ENCODE measurements around the gene NUTM2F.
A peak's percentile ranks its signal among the peaks of the same experiment; 100 is the strongest.
"Not testable (repeated sequence)": the region's sequence is repeated elsewhere in the genome, so short reads cannot be mapped to it uniquely, and the experiment has no call there.

The NUTM2F gene, protein sequence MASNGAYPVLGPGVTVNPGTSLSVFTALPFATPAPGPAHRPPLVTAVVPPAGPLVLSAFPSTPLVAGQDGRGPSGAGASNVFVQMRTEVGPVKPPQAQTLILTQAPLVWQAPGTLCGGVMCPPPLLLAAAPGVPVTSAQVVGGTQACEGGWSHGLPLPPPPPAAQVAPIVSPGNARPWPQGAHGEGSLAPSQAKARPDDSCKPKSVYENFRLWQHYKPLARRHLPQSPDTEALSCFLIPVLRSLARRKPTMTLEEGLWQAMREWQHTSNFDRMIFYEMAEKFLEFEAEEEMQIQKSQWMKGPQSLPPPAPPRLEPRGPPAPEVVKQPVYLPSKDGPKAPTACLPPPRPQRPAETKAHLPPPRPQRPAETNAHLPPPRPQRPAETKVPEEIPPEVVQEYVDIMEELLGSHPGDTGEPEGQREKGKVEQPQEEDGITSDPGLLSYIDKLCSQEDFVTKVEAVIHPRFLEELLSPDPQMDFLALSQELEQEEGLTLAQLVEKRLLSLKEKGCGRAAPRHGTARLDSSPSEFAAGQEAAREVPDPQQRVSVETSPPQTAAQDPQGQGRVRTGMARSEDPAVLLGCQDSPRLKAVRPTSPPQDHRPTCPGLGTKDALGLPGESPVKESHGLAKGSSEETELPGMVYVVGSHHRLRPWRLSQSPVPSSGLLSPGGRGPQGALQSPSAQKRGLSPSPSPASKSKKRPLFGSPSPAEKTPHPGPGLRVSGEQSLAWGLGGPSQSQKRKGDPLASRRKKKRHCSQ

DNA sequence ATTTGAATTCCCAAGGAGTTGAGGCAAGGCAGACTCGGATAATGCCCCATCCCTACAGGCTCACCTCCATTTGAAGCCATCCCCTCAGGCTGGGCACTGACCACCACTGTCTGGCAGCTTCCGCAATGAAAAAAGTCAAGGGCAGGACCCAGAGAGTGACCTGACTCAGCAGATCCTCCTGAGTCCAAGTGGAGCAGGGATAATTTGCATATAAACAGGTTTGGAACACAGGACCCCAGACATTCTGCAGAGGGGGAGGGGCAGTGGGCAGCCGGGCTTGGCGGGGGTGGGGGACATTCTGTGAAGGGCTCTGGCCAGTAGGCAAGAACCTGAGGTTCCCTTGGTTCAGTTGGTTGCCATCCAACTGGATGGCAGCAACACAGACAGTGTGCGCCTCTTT lies at the start of gene NUTM2F:
Gene NUTM2F (minus strand): TSS at position 101 of the 400 bp plus-strand sequence. CDS start 21 bp downstream, at position 80.
- DNase-seq, result not testable (repeated sequence)

DNA sequence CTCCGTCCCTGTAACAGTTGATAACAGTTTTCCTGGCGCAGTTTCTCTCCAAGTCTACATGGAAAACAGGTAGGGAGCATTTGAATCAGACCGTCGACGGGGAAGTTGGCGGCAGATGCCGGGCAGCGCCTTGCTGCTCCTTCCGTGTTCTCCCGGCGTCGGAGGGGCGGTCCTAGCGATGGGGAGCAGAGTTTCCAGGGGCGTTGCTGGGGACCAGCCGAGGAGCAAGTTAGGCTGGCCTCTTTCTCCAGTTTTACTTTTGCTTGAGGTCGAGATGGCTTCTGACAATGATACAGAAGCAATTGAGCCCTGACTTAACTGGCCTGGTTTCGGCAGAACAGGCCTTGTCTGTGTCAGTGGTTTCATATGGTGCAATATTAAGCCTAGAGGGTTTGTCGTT lies 46.8 kb upstream of the NUTM2F start:
- DNase-seq, result not testable (repeated sequence)

DNA sequence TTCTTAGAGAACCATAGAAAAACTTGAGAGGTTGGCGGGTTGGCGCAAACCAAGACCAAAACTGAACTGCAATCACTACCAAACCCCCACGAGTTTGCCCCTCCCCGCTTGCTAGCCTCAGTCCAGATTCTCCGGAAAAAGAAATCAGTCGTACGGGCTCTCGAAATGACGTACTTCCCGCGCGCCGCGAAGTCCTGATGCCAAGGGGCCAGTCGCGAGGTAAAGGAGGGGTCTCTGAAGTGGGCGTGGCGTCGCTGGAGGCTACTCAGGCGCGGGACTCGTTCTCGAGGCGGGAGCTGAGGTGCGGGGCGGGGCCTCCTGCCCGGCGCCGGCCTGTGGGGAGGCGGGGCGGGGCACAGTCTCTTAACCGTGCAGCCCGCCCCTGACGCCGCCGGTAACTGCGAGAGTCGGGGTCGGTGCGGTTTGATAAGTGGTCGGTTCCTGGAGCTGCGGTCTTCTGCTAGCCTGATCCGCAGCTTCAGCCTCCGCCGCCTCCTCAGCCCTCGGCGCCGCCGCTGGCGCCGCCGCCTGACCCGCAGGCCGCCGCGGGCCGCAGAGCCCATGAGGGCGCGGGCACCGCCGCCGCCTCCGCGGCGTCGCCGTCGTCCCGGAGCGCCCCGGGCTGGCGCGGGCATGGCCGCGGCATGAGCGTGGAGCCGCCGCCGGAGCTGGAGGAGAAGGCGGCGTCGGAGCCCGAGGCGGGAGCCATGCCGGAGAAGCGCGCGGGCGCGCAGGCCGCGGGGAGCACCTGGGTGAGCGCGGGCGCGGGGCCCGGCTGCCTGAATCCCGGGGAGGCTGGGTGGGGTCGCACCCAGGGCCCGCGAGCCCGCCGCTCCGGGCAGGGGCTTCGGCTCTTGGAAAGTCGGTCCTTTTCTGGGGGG lies 46.0 kb upstream of the NUTM2F start:
- DNase-seq, result peak; percentile 89

DNA sequence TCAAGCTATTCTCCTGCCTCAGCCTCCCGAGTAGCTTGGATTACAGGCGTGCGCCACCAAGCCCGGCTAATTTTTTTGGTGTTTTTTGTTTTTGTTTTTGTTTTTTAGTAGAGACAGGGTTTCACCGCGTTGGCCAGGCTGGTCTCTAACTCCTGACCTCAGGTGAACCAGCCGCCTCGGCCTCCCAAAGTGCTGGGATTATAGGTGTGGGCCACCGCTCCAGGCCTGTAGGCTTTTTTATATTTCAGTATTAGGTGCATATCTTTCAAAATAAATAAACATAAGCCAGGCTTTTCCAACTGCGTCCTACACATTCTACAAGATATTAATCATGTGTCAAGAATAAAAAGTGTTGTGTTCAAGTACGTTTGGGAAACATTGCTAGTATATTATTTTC lies 45.3 kb upstream of the NUTM2F start:
- not testable (repeated sequence) for DNase-seq

DNA sequence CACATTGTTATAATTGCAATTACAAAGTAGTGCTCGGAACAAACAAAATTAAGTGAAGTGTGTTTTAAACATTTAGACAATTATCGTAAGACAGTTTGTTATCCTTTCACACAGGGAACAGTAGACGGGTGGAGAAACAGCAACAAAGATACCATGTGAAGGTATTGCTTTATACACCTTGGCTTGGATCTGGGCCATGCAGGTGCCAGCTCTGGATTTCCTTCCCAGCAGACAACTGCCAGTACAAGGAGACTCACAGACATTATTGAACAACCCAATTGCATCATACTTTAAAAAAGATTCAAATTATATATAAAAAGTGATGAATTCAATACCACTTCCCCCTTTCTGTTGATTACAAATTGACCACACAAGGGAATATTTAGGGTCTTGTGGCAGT lies 41.8 kb upstream of the NUTM2F start:
- not testable (repeated sequence) for DNase-seq

DNA sequence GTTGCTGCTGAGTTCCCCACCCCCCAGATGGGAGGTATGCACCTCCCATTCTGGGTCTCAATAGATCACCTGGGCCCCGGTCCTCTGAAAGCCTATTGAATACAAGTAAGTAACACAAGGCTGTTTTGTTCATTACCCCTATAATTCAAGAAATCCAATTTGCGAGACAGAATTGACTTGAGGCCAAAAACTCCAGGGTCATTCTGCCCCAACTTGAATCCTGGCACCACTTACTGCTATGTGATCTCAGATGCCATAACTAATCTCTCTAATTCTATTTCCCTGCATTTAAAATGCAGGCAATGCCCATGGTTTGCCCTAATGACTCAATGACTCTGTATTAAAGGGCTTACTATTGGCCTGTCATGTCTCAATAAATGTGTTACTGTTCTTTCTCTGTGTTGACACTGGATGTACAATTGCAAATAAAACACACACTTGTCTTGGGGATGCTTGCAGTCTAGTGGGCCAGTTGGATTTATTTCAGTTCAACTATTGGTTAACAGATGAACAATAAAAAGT lies 35.7 kb upstream of the NUTM2F start:
- not testable (repeated sequence) for DNase-seq

DNA sequence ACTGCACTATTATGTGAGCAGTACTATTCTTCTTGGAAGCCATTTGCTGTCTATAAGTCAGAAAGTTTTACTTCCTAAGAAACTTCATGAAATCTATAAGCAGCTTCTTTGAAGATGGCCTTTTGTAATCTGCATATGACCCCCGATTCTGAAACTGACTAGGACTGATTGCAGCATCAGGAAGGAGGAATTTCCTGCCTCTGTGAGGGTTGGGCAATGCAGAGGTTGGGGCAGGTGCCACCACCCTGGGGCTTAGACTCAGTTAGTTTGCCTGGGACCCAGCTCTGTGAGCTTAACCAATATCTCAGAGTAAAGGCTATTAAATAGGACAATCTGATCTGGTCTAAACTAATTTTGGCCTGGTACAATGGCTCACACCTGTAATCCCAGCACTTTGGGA lies 28.7 kb upstream of the NUTM2F start:
- DNase-seq, result not testable (repeated sequence)

DNA sequence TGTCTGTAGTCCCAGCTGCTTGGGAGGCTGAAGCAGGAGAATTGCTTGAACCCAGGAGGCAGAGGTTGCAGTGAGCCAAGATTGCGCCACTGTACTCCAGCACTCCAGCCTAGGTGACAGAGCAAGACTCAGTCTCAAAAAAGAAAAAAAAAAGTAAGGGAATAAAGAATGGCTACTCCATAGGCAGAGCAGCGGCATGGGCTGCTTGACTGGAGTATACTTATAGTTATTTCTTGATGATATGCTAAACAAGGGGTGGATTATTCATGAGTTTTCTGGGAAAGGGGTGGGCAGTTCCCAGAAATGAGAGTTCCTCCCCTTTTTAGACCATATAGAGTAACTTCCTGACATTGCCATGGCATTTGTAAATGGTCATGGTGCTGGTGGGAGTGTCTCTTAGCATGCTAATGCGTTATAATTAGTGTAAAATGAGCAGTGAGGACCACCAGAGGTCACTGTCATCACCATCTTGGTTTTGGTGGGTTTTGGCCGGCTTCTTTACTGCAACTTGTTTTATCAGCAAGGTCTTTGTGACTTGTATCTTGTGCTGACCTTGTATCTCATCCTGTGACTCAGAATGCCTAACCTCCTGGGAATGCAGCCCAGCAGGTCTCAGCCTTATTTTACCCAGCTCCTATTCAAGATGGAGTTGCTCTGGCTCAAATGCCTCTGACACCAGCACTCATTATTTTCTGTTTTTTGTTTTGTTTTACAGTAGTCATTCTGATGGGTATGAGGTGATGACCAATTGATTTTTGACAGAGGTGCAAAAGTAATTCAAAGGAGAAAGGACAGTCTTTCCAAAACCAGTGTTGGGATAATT lies 23.7 kb upstream of the NUTM2F start:
- DNase-seq, result not testable (repeated sequence)

DNA sequence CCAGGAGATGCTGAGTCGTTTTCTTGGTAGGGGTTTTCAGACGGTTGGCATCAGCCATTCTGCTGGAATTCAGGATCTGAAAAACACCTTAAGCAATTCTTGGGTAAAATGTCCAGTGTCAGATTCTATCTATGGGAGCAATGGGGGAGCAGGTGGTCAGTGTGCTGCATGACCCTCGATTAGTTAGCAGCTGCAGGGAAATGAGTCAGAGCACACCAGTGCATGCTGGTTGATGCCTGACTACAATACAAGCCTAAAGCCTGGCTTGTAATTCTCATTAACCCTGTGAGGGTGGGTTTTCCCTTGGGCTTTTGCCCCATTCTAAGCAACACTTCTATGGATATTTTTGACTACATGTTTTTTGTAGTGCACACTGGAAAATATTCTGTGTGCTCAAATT lies 20.3 kb upstream of the NUTM2F start:
- not testable (repeated sequence) for DNase-seq

DNA sequence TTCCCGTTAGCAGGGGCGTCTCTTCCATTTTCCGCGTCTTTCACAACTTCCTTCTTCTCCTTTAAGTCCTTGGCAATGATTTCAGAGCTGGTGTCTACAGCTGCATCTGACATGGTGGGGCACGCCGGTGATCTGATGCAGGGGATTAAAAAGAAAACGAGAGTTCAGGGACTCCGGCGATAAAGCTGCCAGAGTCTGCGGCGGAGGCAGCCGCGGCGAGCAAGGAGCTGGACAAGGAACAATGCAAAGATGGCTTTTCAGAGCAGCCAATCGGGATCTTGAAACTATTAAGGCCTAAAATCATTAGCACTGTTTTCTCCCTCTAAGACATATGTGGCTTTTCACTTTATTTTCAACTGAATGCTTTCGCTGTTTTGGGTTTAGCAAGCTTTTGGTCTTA lies 19.0 kb upstream of the NUTM2F start:
- DNase-seq, result not testable (repeated sequence)

DNA sequence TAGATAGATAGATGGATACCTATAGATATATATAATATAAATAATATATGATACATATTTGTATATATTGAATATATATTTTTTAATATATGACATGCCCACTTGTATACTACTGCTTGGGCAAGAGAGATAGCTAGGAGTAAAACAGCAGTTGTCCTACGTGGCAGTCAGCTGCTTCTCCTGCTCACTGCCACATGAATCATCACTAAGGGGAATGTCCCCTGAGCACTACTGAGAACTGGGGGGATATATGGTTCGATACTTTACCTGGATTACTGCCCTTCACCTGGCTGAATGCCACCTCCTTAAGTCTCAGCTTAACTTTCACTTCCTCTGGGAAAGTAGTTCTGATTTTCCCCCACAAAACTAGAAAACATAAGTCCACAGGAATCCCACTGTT lies 13.3 kb upstream of the NUTM2F start:
- DNase-seq, result not testable (repeated sequence)

DNA sequence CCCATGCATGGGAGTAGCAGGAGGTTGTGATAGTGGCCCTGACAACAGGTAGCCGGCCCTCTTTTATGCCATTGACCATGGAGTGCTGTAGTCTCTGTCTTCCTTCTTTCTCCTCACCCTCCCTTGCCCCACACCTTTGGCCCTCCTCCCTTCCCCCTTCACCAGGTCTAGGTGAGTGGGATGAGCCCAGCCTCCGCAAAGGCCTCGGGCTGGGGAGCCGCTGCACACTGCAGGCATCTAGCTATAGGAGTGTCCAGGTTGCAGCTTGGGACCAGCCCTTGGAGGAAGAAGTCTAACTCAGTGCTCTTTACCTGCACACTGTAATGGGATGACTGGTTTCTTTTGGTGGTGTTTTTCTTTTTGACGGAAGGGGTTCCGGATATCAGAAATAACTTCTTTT lies 12.3 kb upstream of the NUTM2F start:
- not testable (repeated sequence) for DNase-seq

DNA sequence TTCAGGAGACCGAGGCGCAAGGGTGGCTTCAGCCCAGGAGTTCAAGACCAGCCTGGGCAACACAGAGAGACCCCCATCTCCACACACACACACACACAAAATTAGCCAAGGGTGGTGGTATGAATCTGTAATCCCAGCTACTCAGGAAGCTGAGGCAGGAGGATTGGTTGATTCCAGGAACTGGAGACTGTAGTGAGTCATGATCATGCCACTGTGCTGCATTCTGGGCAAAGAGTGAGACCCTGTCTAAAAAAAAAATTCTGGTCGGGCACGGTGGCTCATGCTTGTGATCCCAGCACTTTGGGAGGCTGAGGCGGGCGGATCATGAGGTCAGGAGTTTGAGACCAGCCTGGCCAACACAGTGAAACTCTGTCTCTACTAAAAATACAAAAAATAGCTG lies 11.2 kb upstream of the NUTM2F start:
- DNase-seq, result not testable (repeated sequence)

DNA sequence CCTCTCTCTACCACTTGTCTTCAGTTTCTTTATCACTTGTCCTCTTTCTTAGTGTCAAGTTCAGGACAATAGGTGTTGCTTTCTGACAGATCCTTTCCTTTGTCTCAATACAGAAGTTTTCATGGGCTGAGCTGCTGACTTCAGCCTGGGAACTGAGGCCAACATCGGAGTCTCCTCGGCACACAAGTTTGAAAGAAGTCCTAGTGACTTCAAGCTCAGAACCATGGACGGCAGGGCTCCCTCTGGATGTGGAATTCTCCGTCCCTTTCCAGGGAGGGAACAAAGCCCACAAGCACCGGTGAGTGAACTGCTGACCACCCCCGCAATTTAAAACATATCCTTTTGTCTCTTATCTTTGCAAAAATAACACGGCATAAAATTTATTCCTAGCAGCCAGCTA lies 10.3 kb upstream of the NUTM2F start:
- DNase-seq, result not testable (repeated sequence)

DNA sequence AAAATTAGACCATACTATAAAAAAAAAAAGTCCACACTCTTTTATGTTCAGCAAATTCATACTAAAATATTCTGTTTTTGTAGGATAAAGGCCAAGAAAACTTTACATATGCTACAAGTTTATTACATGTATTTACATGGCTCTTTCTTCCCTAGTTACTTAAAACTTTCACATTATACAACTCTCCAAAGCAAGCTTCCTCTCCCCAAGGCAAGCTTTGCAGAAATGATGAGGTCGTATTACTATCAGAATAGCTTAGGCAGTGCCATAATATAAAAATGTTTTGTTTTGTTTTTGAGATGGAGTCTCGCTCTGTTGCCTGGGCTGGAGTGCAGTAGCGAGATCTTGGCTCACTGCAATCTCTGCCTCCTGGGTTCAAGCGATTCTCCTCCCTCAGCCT lies 8.0 kb upstream of the NUTM2F start:
- DNase-seq, result not testable (repeated sequence)

DNA sequence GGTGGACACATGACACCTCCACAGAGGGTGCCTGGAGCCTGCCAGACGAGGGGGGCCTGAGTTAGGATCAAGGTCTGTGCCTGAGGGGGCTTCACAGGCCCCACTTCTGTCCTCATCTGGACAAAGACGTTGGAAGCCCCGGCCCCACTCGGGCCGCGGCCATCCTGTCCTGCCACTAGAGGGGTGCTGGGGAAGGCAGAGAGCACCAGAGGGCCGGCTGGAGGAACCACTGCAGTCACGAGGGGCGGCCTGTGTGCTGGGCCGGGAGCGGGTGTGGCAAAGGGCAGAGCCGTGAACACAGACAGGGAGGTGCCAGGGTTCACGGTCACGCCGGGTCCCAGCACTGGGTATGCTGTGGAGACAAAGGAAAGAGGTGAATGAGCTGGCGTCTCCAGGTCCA lies 2.9 kb downstream of the NUTM2F start:
- DNase-seq, result not testable (repeated sequence)

DNA sequence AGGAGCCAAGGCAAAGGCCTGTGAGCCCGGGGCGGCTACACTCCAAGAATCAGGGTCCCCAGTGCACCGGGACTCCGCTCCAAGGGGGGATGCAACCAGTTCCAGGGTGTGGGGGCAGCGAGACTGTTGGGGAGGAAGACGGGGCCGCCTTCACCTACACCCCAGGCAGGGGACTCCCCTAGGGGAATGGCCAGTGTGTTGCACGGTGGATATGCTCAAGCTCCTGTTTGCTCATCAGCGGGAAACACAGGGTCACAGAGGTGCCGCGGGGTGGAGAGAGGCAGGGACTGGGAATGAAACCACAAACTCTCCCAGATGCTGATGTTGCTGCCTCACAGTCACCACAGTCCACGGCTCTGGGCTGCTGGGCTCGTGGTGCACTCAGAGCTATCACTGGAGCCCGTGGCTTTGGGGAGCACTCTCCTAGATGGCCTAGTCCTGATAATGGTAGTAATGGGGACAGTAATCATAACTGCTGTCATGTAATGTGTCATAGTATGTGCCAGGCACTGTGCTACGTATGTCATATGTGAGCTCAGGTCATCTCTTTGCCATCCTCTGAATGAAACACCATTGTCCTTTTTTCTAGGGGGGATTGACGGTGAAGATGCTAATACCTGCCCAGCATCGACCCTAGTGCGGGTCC lies 5.2 kb downstream of the NUTM2F start:
- DNase-seq, result not testable (repeated sequence)

DNA sequence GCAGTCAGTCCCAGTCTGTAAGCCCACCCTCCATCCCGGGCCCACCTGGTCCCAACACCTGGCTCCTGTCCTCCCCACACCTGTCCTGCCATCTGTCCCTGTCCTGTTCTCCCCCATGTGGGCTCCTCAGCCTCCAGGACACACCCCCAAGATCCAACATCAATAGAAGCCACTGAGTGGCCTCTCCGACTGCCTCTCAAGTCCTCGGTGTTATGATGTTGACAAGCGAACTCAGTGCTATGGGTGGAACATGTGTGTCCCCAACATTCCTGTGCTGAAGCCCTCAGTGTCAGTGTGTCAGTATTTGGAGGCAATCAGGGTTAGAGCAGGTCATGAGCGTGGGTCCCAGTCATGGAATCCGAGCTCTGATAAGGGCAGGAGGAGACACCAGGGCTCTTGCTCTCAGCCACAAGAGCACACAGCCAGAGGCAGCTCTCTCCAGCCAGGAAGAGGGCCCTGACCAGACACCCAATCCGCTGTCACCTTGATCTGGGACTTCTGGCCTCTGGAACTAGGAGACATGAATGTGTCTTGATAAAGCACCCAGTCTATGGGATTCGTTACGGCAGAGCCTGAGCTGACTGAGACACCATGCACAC lies 6.0 kb downstream of the NUTM2F start:
- DNase-seq, result not testable (repeated sequence)

DNA sequence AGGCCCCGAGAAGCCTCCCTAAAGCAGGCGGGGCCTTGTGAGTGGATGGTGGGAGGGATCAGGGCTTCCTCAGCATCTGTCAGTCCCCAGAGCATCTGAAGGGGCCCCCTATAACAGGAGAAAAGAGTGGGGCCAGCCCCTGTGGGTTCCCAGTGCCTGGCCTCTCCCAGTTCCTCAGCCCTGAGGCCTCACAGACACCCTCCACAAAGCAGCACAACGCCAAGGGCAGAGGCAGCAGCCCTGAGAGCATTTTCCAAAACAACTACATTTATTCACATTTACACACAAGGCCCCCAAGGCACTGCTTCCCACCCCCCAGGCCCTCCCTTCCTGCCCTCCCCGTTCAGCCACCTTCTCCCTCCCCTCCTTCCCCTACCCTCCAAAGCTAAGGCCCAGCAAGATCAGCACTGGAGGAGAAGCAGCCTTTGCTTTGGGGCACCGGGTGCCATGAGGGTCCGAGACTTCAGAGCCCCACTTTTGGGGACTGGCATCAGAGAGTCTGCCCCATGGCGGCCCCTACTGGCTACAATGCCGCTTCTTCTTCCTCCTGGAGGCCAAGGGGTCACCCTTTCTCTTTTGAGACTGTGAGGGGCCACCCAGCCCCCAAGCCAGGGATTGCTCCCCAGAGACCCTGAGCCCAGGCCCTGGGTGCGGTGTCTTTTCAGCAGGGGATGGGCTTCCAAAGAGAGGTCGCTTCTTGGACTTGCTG lies 10.3 kb downstream of the NUTM2F start:
- DNase-seq, result not testable (repeated sequence)

DNA sequence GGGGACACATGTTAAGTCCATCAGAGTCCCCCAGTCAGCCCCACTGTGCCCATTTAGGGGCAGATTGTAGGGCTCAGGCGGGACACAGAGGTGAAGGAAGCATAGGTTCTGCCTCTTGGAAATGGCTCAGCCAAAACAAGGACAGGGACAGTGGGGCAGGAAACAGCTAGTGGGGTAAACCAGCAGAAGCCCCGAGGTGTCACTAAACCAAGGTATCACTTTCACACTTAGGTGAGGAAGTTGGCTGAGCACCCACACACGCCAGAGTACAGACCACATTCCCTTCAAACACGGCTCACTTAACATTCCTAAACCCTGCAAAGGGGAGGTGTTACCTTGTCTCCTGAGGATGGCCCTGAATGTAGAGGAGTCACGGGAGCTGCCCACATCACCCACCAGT lies 12.2 kb downstream of the NUTM2F start:
- not testable (repeated sequence) for DNase-seq
